Neural cell (in vitro differentiated cells): ENCODE results near the gene VPS26C.

Source experiments
- EP300 ChIP-seq: fragments of 450-650 bp; conservative IDR thresholded peaks from 2 replicates; pipeline ENCODE4 v1.6.1; 2014; ENCODE audit warnings: antibody characterized with exemption, mild to moderate bottlenecking, moderate library complexity; ENCODE audit not compliant: poor library complexity, severe bottlenecking
- EZH2 ChIP-seq: fragments of 200-600, 300-800 bp; shearing (Covaris generic), sonication (generic); IDR thresholded peaks from 2 replicates; pipeline ENCODE4 v1.6.1; 2014; ENCODE audit warnings: antibody characterized with exemption, low read length, borderline replicate concordance, mild to moderate bottlenecking; ENCODE audit not compliant: insufficient read depth, poor library complexity, severe bottlenecking
- MXI1 ChIP-seq: fragments of 450-650 bp; conservative IDR thresholded peaks from 2 replicates; pipeline ENCODE4 v1.6.1; 2014; ENCODE audit warnings: antibody characterized with exemption, mild to moderate bottlenecking; ENCODE audit not compliant: poor library complexity, severe bottlenecking
- POLR2AphosphoS5 ChIP-seq: IDR thresholded peaks from 2 replicates; pipeline ENCODE4 v1.6.1; 2012
- RAD21 ChIP-seq: fragments of 450-650 bp; conservative IDR thresholded peaks from 2 replicates; pipeline ENCODE4 v1.6.1; 2014; ENCODE audit warnings: antibody characterized with exemption, mild to moderate bottlenecking, moderate library complexity
- TF ChIP-seq, protein P1 (sequence below): fragments of 450-650 bp; IDR thresholded peaks from 2 replicates; pipeline ENCODE4 v1.5.1; 2014; ENCODE audit warnings: antibody characterized with exemption, mild to moderate bottlenecking, moderate library complexity; ENCODE audit not compliant: poor library complexity, severe bottlenecking

DNA sequence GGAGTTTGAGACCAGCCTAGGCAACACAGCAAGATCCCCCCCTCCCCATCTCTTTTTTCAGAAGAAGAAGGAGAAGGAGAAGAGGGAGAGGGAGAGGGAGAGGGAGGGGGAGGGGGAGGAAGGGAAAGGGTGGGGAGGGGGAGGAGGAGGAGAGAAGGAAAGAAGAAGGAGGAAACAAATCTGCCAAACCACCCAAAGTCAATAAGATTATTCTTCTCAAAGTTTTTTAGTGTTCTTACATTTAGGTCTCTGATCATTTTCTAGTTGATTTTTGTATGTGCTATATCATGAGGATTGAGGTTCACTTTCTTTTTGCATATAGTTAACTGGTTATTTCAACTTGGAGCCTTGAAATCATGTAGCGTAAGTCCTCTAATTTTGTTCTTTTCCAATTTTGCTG is 56.3 kb downstream of the VPS26C start:
- TF ChIP-seq POLR2AphosphoS5: no peak
- TF ChIP-seq, protein P1, sequence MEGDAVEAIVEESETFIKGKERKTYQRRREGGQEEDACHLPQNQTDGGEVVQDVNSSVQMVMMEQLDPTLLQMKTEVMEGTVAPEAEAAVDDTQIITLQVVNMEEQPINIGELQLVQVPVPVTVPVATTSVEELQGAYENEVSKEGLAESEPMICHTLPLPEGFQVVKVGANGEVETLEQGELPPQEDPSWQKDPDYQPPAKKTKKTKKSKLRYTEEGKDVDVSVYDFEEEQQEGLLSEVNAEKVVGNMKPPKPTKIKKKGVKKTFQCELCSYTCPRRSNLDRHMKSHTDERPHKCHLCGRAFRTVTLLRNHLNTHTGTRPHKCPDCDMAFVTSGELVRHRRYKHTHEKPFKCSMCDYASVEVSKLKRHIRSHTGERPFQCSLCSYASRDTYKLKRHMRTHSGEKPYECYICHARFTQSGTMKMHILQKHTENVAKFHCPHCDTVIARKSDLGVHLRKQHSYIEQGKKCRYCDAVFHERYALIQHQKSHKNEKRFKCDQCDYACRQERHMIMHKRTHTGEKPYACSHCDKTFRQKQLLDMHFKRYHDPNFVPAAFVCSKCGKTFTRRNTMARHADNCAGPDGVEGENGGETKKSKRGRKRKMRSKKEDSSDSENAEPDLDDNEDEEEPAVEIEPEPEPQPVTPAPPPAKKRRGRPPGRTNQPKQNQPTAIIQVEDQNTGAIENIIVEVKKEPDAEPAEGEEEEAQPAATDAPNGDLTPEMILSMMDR: no peak
- TF ChIP-seq MXI1: no peak
- TF ChIP-seq EZH2: no peak
- no peak for TF ChIP-seq EP300
- no peak for TF ChIP-seq RAD21
